22Rv1 (cell line): ENCODE results near the gene UQCC5.

ENCODE experiments used
- ZFX ChIP-seq: fragments of 450-650 bp; IDR thresholded peaks from 2 replicates; pipeline ENCODE4 v1.6.1; 2017; ENCODE audit warnings: antibody characterized with exemption, borderline replicate concordance
- TF ChIP-seq, protein P1 (sequence below): fragments of 450-650 bp; IDR thresholded peaks from 2 replicates; pipeline ENCODE4 v1.5.1; 2017; ENCODE audit warnings: mild to moderate bottlenecking

DNA sequence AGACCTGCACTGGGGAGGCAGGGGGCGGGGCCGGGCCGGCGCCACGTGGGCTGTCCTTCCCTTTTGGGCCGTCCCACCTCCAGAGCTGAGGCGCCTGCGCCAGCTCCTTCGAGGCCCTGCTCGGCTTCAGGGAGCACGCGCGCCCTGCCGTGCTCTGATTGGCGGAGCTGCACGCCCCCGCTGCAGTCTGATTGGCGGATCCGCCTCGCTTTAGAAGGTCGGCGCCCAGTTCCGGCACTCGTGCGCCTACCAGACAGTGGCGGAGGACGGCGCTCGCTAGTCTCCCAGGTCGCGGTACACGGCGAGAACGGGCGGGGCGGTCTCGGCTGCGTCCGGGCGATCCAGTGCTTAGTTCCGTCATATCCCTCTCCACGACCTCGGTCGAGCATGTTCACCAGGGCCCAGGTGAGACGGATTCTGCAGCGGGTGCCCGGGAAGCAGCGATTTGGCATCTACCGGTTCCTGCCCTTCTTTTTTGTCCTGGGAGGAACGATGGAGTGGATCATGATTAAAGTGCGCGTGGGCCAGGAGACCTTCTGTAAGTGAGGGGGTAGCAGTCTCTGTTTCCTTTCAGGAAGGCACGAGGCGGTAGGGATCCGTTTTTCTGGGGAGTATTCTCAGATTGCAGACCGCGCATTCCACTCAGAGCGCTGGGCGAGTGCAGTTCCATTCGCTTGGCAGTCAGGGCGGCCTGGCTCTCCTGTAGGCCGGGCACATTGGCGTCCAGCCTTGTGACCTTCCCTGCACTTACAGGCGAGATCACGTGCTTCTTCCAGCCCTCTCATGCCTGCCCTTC, at the start of gene UQCC5:
- TF ChIP-seq, protein P1, sequence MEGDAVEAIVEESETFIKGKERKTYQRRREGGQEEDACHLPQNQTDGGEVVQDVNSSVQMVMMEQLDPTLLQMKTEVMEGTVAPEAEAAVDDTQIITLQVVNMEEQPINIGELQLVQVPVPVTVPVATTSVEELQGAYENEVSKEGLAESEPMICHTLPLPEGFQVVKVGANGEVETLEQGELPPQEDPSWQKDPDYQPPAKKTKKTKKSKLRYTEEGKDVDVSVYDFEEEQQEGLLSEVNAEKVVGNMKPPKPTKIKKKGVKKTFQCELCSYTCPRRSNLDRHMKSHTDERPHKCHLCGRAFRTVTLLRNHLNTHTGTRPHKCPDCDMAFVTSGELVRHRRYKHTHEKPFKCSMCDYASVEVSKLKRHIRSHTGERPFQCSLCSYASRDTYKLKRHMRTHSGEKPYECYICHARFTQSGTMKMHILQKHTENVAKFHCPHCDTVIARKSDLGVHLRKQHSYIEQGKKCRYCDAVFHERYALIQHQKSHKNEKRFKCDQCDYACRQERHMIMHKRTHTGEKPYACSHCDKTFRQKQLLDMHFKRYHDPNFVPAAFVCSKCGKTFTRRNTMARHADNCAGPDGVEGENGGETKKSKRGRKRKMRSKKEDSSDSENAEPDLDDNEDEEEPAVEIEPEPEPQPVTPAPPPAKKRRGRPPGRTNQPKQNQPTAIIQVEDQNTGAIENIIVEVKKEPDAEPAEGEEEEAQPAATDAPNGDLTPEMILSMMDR = no peak; the same call in 1 of the 2 replicates
- TF ChIP-seq ZFX = no peak
